Fibroblast of lung (primary cell): ENCODE results near the gene UTP14A.

Source experiments
- CTCF ChIP-seq, 2 donors: IDR thresholded peaks in 1 of 2; conservative IDR thresholded peaks in 1 of 2; 1 replicate in 1 of 2; 2 replicates in 1 of 2; pipeline ENCODE4 v1.5.1; 2011 to 2012; ENCODE audit warnings: low read length in 2 of 2, control low read depth in 1 of 2, inconsistent platforms in 1 of 2, low read depth in 1 of 2, mild to moderate bottlenecking in 1 of 2
- EZH2 ChIP-seq: IDR thresholded peaks from 2 replicates; pipeline ENCODE4 v1.5.1; 2012; ENCODE audit warnings: low read length, control low read depth, mild to moderate bottlenecking; ENCODE audit errors: missing control alignments

- no peak for TF ChIP-seq CTCF (conservative IDR thresholded peaks at IDR 0.05 in 1 of 2, IDR thresholded peaks at IDR 0.05 in 1 of 2; ENCODE audit: low read depth in 1 of 2, low read length in 2 of 2)
- TF ChIP-seq EZH2, result no peak
Measured at GRCh38 chrX:129931411-129932015, 25.5 kb downstream of the UTP14A start.
